GM21723 (cell line): ENCODE results near the gene MANBA.

ENCODE experiments used
- ATAC-seq: cut with Tn5 transposase; IDR thresholded peaks from one replicate; pipeline ENCODE4 v1.9.1; 2021; ENCODE audit warnings: mild to moderate bottlenecking, moderate library complexity; ENCODE audit not compliant: unreplicated experiment

Gene MANBA

DNA sequence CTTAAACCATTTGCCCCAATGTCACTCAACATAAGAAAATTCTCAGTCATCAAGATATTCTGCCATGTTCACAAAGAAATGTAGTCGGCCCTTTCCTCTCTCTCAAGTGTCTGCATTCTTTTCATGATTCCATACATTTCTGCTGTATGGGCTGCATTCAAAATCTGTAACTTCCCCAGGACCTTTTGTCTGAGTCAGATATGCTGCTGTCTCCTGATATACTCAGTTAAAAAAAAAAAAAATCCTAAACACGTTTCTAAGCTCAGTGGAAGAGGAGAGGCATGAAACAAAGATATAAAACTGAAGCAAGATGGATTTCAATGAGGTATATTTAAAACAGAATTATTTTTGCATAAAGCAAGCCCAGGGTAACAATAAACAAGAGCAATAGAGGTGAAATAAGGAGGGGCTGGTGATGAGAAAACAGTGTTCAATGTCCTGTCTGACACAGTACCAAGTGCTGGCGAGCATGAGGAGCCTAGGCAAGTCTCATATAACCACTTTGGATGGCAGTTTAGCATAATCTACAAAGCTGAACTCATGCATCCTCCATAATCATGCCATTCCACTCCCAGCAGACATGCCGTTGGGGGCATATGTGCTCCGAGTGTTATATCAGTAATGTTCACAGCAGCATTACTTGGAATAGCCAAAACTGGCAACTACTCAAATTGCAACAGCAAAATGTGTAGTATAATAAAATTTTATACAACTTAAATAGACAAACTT, 76.7 kb downstream of the MANBA start:
- ATAC-seq: no peak

DNA sequence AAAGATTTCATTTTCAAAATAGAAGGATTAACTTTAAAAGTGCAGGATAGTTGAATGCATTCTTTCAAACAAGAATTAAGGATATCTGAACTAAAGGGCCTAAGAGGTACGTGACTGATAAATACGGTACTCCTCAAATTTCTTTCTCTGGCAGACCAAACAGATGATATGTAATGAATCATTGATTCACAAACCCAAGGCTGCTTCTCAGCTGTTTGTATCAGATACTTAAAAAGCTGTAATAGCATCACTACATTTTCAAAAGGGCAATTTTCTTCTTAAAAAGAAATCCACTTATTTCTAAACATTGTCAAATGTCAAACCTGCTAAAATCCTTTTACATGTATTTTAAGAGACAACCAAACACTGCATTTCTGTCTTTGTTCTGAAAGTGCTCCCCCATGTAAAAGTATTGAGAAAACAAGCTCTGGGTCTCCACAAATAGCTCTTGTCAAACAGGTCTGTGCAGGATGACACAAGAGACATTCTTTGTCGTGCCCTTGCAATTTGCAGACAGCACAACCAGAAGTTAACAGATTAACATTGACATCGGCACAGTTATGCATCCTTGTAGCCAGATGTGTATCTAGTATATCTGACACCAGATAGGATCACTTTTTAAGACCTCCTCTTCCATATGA, 82.0 kb downstream of the MANBA start:
- ATAC-seq: no peak

DNA sequence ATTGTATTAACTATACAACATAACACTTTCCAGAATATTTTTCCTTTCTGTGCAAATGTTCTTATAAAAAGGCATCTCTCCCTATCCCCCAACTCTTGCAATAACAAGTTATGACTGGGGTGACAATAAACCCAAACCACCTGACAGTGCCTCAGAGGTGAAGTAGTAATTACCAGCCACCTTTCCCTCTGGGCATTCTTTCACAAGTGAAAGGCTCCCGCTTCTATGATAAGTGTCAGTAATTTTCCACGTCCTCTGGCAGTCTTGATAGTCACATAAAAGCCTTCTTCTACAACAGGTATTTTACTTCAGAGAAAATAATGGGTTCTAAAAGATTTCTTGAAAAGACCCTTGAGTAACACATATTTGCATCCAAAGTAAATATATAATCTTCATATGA, 82.7 kb downstream of the MANBA start:
- ATAC-seq: no peak

DNA sequence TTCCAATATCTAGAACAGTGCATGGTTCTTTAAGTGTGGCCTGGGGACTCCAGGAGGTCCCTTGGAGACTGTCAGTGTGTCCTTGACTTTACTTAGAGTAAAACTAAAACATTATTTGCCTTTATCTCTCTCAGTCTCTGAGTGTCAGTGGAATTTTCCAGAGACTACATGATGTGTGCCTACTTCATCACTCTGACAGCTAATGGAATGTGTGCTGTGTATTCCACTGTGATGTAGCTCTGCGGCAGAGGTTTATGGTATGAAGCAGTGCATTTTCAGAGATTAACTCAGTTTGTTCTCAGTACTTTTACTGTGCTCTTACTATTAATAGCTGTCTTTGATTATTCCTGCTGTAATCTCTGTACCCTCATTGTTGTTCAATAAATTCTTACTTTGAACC, 85.6 kb downstream of the MANBA start:
- ATAC-seq: no peak

DNA sequence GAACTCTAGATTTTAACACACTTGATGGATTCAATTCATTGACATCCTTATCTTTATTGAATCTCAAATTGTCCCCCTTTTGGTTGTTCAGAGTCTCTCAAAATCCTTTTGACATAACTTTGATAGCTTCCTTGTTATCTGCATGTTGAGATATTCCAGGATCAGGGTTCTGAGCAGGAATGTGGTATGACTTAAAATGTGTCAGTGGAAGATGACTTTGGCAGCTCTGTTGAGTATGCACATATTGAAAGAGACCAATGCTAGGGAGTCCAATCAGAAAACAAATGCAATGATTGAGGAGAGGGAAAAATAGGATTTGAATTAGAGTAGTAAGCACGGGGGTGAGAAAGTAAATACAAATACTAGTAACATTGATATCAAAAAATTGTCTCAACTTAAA, 93.8 kb downstream of the MANBA start:
- ATAC-seq: no peak

DNA sequence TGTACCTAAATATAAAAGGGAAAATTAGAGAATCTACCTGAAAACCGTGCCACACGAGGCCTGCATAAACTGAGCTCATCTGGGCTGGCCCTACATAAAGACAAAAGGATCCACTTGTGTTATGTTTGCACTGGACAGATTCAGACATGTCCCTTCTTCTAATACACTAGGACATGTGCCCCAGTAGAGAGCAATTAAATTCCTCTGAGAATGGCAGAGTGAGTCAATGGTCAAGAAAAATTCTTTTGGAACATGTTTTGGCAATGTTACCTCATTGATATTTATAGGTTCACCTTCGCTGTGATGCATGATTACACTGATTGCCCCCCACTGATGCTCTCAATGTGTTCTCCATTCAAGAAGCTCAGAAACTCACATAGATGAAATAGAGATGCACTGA, 95.2 kb downstream of the MANBA start:
- ATAC-seq: no peak

DNA sequence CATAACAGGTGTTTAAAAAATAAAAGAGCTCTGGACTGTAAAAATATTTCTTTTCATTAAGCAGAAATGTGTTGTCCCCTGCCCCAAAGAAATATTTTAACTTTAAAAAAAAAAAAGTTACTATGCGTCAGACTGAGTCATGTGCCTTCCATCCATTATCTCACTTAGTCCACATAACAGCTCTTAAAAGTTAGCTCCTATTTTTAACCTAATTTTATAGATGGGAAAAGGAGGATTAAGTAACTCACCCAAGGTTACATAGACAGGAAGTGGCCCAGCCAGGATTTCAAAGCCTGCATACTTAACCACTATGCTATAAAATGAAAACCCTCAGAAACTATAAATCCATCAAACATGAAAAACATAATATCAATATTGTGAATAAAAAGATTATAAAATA, 97.7 kb downstream of the MANBA start:
- no peak for ATAC-seq

DNA sequence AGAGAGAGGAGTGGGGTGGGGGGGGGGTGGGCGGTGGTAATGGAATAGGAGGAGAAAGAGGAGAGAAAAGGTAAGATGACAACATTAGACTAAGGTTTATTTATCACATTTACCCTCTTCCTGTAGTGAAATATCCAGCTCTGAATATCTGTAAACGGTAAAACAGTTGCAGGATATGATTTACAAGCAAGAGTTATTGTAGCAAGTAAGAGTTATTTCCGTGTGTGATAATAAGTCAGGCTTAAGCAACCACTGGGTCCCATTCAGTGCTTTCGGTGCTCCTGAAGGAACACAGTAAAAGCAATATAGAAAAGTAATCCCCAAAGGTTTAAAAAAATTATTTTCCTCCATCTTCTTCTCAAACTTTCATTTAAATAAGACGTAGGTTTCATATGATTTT, 103.6 kb downstream of the MANBA start:
- ATAC-seq: no peak

DNA sequence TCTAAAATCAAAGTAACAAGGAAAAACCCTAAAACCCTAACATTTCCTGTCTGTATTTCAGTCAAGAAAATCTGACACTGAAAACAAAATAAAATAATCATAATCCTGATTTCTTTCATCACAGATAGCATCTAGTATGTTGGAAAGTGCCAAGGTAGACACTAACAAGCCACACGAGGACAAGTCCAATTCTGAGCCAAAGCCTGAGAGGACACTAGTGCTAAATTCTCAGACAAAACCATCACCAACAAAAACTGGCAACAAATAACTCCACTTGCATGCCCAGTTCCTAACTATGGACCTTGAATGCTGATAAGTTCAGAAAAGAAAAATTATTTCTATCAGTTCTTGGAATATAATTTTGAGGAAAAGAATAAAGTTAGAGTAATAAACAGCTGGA, 113.7 kb downstream of the MANBA start:
- no peak for ATAC-seq

DNA sequence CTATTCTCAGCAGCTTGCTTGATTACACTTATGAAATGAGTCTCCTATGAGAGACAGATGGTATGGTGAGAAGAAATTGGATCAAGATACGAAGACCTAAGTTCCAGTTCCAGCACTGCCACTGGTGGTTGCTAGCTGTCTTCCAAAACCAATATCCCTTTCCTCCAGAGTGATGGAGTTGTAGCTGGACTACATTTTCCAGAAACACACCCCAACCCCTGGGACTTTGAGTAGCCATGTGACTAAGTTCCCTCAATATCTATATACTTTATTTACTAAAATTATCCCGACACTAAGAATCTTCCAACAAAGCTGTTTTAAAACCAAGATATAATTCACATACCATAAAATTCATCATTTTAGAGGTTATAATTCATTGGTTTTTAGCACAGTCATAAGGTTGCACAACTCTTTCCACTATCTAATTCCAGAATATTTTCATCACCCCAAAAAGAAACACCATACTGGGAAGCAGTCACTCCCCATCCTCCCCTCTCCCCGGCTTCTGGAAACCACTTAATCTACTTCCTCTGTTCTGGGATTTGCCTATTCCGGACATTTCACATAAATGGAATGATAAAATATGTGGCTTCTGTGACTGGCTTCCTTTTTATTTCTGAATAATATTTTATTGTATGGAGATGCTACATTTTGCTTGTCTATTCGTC, 118.0 kb downstream of the MANBA start:
- no peak for ATAC-seq

DNA sequence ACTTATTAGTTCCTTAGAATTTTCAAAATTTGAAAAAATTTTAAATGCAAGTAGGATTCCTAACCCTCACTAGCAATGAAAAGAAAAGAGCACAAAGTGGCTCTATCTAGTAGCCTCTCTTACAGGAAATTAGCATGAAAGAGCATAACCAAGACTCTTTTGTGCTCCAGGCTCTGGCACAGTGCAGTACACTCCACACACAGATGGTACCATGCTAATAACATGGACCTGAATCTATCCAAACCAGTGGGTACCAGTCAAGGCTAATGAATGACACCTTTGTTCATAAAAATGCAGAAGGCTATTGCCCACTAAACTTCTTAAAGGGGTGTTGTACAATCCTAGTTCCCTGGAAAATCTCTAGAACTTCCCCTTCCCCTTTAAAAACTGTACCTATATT, 119.0 kb downstream of the MANBA start:
- no peak for ATAC-seq

DNA sequence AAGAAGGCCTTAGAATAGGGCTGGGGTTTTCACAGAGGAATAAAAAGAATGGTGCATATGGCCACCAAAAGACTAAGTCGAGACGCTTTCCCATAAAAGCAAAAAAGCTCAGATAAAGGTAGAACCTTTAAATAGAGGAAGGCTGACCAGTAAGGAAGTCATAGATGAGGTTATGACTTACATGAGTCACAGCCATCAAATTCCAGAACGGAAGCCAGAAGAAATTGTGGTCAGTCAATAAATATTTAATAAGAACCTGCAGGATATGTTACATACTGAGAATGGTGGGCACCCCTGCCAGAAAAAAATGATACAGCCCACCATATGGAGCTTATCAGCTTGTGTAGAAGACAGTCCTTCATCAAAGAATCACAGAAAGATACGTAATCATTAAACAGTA, 120.1 kb downstream of the MANBA start:
- no peak for ATAC-seq

DNA sequence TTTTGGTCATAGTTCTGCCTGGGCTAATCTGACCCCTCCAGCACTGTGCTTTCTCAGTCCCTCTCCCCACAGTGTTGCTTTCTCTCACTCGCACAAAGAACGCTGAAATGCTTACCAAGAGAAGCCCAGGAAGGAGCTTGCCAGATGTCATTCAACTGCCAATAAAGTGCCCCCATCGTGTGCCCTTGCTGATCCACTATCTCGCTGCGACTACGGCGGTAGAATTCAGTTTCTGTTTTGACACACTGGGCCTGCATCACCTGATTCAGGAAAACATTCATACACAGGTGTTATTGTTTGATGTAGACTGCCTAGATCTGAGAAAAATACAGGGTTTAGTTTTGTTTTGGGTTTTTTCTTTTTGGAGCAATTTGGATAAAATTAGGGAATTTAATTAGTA, 121.2 kb downstream of the MANBA start:
- no peak for ATAC-seq

DNA sequence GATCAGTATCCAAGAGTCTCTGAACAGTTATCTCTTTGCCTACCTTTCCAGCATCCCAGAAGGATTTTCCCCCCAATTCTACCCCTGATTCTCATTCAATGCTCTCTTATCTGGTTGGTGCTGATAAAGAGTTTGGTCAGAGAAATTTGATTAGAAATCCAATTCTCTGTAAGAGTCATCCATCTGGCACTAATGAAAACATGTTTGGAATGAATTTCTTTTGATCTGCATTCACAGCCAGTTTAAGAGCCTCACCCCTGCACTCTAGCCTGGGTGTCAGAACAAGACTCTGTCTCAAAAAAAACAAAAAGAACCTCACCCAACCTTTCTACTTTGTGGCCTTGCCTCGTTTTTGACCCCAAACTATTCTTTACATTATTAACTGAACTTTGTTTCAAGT, 122.1 kb downstream of the MANBA start:
- no peak for ATAC-seq

DNA sequence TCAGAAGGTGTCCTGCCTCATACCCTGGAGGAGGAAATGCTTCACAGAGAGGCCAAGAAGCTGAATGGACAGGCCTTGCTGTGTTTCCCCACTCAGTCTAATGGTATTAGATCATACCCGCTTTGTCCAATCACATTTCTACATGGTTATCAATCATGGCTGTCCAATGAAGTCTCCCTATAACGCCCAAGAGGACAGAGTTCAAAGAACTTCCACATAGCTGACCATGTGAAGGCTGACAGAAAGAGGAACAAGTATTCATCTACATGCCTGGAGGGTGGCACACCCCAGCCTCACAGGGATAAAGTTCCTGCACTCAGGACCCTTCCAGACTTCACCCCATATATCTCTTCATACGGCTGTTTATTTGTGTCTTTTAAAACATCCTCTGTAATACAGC, 123.4 kb downstream of the MANBA start:
- no peak for ATAC-seq

DNA sequence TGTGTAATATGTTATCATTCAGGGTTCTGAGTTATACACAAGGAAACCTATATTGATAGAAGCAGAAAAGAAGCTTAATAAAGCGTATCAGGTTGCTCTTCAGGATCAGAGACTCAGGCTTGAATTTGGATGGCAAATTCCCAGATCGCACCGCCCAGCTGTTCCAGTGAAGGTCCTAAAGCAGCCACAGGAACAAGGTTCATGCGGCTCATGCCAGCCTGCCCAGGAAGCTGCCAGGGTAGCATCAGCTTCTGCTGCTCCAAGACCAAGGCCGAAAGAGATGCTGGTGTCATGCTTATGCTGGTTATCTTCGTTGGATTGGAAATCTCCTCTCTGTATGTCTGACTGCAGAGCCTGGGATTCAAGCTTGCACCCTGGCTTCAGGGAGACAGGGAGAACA, 127.7 kb downstream of the MANBA start:
- no peak for ATAC-seq

DNA sequence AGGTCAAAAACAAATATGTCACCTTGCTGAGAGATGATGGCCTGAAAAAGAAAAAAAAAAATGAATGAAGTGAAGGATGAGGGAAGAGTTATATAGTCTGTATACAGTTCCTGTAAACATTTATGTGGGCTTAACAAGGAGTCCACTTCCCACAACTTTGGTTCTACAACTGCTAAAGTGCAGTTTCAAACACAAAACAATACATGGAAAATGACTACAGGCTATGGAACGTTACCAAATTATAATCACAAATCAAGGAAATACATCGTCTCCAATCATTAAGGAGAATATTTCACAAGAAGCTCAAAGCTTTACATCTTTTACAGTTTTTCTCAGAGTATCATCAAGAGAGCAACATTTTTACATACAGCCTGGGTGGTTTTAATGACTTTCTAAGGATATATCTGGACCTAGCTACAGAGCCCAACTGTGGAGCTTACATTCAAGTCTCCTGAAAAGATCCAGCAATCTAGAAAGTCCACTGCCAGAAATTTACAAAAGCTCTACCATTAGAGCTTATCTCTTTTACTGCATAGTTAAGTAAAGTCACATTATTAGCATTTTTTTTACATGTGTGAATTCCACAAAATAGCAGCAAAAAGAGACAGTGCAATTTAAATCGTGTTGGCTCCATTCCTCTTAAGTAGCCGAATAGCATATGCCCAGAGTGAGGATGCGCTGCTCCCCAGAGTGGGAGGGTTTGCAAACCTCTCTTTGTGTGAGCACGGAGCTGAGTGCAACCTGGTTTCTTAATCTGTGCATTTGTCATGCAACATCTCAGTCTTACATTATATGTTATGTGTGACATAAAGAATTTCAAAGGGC, 128.3 kb downstream of the MANBA start:
- ATAC-seq: no peak

DNA sequence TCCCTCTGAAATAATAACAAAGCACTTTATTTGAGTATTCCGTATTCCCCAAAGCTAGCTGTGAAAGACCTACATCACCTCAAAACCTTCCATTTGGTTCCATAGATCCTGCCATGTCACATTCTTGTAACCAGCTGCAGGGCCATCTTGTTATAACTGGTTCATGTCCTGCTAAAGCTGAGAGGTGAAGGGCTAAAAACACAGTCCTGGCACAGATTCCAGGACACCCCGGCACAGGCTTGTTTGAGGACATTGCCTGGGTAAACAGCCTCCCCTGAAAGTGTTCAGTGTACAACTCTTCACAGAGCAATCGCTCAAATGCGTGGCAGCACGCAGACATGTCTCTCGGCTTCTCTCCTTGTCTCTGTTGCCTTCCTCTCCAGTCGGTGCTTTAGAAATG, 129.2 kb downstream of the MANBA start:
- no peak for ATAC-seq

DNA sequence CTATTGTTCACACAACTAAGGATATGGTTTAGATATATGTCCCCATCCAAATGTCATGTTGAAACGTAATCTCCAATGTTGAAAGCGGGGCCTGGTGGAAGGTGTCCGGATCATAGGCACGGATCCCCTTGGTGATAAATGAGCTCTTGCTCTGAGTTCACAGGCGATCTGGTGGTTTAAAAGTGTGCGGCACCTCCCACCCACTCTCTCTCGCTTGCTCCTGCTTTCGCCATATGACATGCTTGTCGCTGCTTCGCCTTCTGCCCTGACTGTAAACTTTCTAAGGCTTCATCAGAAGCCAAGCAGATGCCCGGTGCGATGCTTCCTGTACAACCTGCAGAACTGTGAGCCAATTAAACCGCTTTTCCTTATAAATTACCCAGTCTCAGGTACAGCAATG, 131.1 kb downstream of the MANBA start:
- no peak for ATAC-seq

DNA sequence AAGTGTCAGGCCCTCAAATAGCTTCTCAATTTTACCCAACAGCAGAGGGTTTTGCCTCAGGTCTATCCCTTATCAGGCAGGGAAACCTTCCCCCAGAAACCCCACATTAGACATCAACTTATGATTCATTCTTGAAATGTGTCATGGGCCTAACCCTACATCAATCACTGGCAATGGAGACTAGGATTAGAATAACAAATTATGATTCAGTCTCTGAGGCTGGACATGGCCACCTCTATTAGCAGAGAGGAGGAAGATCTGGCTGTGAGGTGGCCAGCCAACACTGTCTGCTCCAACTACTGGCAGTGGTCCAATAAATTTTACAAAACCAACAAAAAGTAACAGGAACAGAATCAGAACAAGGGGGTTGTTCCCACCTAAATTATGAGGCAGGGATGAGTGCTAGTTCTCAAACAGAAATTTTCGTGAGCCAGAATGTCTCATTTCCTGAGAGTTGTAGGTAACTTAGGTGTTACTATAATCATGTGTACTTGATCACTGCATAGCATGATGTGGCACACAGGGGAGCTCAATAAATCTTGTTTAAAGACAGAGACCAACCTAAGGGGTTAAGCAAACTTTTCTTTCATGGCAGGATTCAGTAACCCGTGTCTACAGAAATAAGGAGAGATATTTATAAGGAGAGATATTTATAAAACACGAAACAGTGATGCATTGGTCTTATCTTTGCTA, 132.8 kb downstream of the MANBA start:
- no peak for ATAC-seq
